GM12864 (cell line): ENCODE data around the gene C17orf107.
"Not testable (repeated sequence)": the region's sequence is repeated elsewhere in the genome, so short reads cannot be mapped to it uniquely, and the experiment has no call there.

Experiments
- DNase-seq: peaks from one replicate; pipeline ENCODE4 v3.0.0-alpha.2; 2011; ENCODE audit warnings: low read depth
- H3K4me3 ChIP-seq: 2 replicates; pipeline ENCODE4 v1.5.1; 2011; ENCODE audit warnings: mild to moderate bottlenecking, low read depth, low read length, control low read depth
- CTCF ChIP-seq: IDR thresholded peaks from 2 replicates; pipeline ENCODE4 v1.5.1; 2011; ENCODE audit warnings: low read depth, mild to moderate bottlenecking, moderate library complexity, low read length, control low read depth, inconsistent platforms; ENCODE audit errors: missing control alignments

The C17orf107 gene

DNA sequence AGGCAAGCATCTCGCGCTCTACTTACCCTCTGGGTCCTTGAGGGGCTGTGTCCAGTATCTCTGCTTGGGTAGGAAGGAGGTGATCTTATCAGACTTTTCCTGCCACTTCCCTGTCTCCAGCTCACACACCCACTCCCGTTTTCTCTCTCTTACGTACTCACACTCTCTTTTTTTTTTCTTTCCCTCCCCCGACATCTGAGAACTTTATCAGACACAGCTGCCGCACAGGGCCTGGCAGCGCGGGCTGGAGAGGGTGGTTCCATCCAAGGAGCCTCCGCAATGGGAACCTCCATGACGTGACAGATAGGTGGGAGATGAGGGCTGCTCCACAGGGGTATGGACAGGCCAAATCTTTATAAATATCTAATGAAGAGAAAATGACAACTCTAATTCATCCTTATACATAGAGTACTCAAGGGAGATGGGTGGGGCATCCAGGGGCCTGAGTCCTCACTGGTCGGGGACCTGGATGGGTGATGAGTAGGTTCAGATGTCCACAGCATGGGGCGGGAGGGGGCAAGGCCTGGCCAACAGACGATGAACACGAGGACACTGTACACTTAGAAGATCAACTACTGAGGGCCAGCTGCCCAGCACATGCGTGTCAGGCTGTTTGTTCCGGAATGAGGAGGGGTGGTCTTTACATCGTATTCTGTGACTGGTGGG is 42.9 kb upstream of the C17orf107 start:
- no peak for DNase-seq
- TF ChIP-seq CTCF, result no peak
- no peak overlapping the region for H3K4me3 ChIP-seq

DNA sequence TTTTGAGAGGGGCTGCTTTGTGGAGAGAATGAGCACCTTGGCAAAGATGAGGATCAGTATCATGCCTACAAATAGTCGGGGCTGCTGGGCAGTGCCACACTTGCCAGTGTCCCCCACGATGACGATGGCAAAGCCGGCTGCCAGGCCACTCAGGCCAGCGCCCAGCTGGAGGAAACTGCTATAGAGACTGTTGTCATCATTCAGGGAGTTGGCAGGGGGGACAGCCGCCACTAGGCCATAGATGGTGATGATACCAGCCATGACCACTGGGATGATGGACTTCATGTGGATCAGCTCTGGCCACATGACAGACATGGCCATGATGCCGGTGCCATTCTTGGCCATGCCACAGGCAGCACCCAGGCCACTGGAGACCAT is 42.4 kb upstream of the C17orf107 start:
- no peak for DNase-seq
- H3K4me3 ChIP-seq, result no peak overlapping the region

GRCh38 chr17:4857347-4857746 is 42.0 kb upstream of the C17orf107 start:
- not testable (repeated sequence) for DNase-seq, H3K4me3 ChIP-seq

More for the DNA sequence above, 42.4 kb upstream of the C17orf107 start:
- TF ChIP-seq CTCF, result no peak

DNA sequence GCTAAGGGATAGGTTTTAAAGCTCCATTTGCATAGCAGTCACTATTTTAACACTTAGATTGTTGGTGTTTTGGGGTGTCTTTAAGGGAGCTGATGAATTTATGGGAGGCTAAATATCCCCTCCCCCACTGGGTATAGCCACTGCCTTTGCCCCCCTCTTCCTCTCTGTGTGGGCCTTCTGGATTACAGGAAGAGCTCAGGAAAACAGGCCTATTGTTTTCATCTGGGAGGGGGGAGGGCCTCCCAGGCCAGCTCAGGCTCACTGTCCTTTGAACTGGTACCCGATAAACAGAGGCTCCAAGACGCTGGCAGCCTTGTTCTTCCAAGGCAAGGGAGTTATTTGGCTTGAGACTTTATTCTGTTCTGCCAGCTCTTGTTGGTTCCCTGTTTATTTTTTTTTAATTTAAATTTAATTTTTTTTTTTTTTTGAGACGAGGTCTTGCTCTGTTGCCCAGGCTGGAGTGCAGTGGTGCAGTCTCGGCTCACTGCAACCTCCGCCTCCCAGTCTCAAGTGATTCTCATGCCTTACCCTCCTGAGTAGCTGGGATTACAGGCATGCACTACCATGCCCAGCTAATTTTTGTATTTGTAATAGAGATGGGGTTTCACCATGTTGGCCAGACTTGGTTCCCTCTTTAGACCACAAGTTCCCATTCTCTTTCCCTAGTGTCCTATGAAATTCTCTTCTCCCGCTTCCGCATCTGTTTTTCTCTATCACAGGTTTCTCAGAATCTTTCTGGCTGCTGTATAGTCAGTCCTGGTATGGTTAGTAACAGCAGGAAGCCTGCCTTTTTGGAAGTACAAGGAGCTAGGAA is 41.1 kb upstream of the C17orf107 start:
- no peak for TF ChIP-seq CTCF
- DNase-seq, result no peak
- H3K4me3 ChIP-seq, result no peak overlapping the region

GRCh38 chr17:4858882-4859260 is 40.5 kb upstream of the C17orf107 start:
- no peak for DNase-seq
- TF ChIP-seq CTCF, result no peak

GRCh38 chr17:4859816-4860625 is 39.3 kb upstream of the C17orf107 start:
- no peak for DNase-seq
- TF ChIP-seq CTCF, result no peak
- no peak overlapping the region for H3K4me3 ChIP-seq

More at GRCh38 chr17:4858882-4859260, 40.5 kb upstream of the C17orf107 start:
- H3K4me3 ChIP-seq, result no peak overlapping the region

DNA sequence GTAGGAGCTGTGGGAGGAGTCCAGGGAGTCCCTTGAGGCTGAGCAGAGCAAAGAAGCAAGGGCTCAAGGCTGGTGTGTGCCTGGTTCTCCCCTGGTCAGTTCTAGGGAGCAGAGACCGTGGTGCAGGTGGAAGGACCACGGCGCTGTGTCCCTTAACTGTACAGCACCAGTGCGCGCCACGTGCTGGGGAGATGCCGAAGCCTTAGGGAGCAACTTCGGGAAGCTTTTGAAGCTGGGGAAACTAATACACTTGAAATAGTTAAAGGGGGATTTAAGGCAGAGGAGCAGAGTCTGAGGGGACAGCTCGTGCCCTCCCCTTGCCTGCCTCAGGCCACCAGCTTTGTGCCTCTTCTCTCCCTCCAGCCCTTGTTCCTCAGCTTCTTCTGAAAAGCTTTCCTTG is 38.7 kb upstream of the C17orf107 start:
- no peak overlapping the region for H3K4me3 ChIP-seq
- DNase-seq, result no peak
- TF ChIP-seq CTCF, result no peak
